HepG2 (cell line): Measurements from ENCODE around the gene RPL41. TPM values are rescaled to one million over a fixed set of nuclear protein-coding genes. Genes with fewer than 3 reads are reported as not detected.

Source experiments
- AGO2 ChIP-seq: fragments of 200-400 bp; formaldehyde crosslinking; optimal IDR thresholded peaks from 2 replicates; pipeline ENCODE3; 2017; ENCODE audit warnings: mild to moderate bottlenecking, low read depth, low read length, moderate library complexity
- ELF1 ChIP-seq: sonication (generic); formaldehyde crosslinking; IDR thresholded peaks from 2 replicates; pipeline ENCODE4 v1.4.0; 2020; ENCODE audit warnings: missing genetic modification reagents
- KDM5B ChIP-seq: sonication (generic); formaldehyde crosslinking; IDR thresholded peaks from 2 replicates; pipeline ENCODE4 v1.4.0; 2020; ENCODE audit warnings: missing genetic modification reagents, mild to moderate bottlenecking, borderline replicate concordance
- NCOA2 ChIP-seq: sonication (generic); formaldehyde crosslinking; IDR thresholded peaks from 2 replicates; pipeline ENCODE4 v1.8.0; 2022; ENCODE audit warnings: inconsistent platforms
- NFE2L1 ChIP-seq: sonication (generic); formaldehyde crosslinking; IDR thresholded peaks from 2 replicates; pipeline ENCODE4 v1.4.0; 2020; ENCODE audit warnings: missing genetic modification reagents, mild to moderate bottlenecking, borderline replicate concordance
- NR2F2 ChIP-seq: IDR thresholded peaks from 2 replicates; pipeline ENCODE4 v1.6.1; 2012; ENCODE audit warnings: low read depth, inconsistent platforms, borderline replicate concordance
- PHF20 ChIP-seq: sonication (generic); formaldehyde crosslinking; IDR thresholded peaks from 2 replicates; pipeline ENCODE4 v1.5.0; 2020; ENCODE audit warnings: mild to moderate bottlenecking, missing genetic modification reagents
- RFXAP ChIP-seq: sonication (generic); formaldehyde crosslinking; IDR thresholded peaks from 2 replicates; pipeline ENCODE4 v1.4.0; 2020; ENCODE audit warnings: missing genetic modification reagents, borderline replicate concordance
- SETDB1 ChIP-seq: sonication (generic); formaldehyde crosslinking; IDR thresholded peaks from 2 replicates; pipeline ENCODE4 v1.5.1; 2020; ENCODE audit warnings: missing genetic modification reagents, mild to moderate bottlenecking, borderline replicate concordance
- SIX4 ChIP-seq: sonication (generic); formaldehyde crosslinking; IDR thresholded peaks from 2 replicates; pipeline ENCODE4 v1.4.0; 2020; ENCODE audit warnings: missing genetic modification reagents
- THAP7 ChIP-seq: sonication (generic); formaldehyde crosslinking; IDR thresholded peaks from 2 replicates; pipeline ENCODE4 v1.8.1; 2023; ENCODE audit warnings: mild to moderate bottlenecking, missing genetic modification reagents
- TRIM24 ChIP-seq: sonication (generic); formaldehyde crosslinking; IDR thresholded peaks from 2 replicates; pipeline ENCODE4 v1.8.0; 2022; ENCODE audit warnings: mild to moderate bottlenecking, missing genetic modification reagents
- XRCC5 ChIP-seq: fragments of 200-400 bp; formaldehyde crosslinking; optimal IDR thresholded peaks from 2 replicates; pipeline ENCODE3; 2017; ENCODE audit warnings: mild to moderate bottlenecking, low read length
- ZMAT5 ChIP-seq: sonication (generic); formaldehyde crosslinking; IDR thresholded peaks from 2 replicates; pipeline ENCODE4 v1.5.0; 2020; ENCODE audit warnings: mild to moderate bottlenecking, low read depth, missing genetic modification reagents, borderline replicate concordance
- ZNF318 ChIP-seq: sonication (generic); formaldehyde crosslinking; IDR thresholded peaks from 2 replicates; pipeline ENCODE4 v1.4.0; 2020; ENCODE audit warnings: mild to moderate bottlenecking, missing genetic modification reagents
- ZNF567 ChIP-seq: sonication (generic); formaldehyde crosslinking; IDR thresholded peaks from 2 replicates; pipeline ENCODE4 v1.8.1; 2023; ENCODE audit warnings: mild to moderate bottlenecking, missing genetic modification reagents, borderline replicate concordance
- ZSCAN29 ChIP-seq: sonication (generic); formaldehyde crosslinking; conservative IDR thresholded peaks from 2 replicates; pipeline ENCODE4 v1.4.0; 2020; ENCODE audit warnings: mild to moderate bottlenecking, missing genetic modification reagents
- polyA plus RNA-seq, 8 experiments: library from polyadenylated mRNA; depleted of rRNA in 3 of 8; stranded (reverse) in 7 of 8; unstranded in 1 of 8; fragments of >200 nt; fragmentation: Illumina TruSeq in 4 of 8; extraction: Trizol in 4 of 8; gene quantifications; 2 replicates each; pipeline versions ENCODE4 v1.2.1 to v1.2.3, GENCODE V29; 2011 to 2016; ENCODE audit warnings: low read depth in 4 of 8, missing spikeins in 1 of 8, mixed read lengths in 1 of 8; ENCODE audit not compliant: insufficient read depth in 1 of 8
- total RNA-seq, 5 experiments: library from RNA; depleted of rRNA; stranded (reverse); fragments of >200 nt; fragmentation: Illumina TruSeq; extraction: Trizol; gene quantifications; 2 replicates each; pipeline ENCODE4 v1.2.3, GENCODE V29; 2016; ENCODE audit warnings: low read depth in 1 of 5

The RPL41 gene
- total and polyA plus RNA-seq, 2 of the 13 experiments (the other 11 are each of a cell fraction or from before 2014, with no cell fraction given), result 4,012 to 7,670 TPM

- TF ChIP-seq THAP7 (CRISPR knock-in tag) (no peak; the same call in 1 of the 2 replicates), SIX4 (CRISPR knock-in tag) (peak; percentile 32; the same call in 1 of the 2 replicates), ZNF567 (CRISPR knock-in tag) (peak; percentile 29; the same call in 1 of the 2 replicates), RFXAP (CRISPR knock-in tag) (peak; percentile 75; the same call in 1 of the 2 replicates), NFE2L1 (no peak), TRIM24 (CRISPR knock-in tag) (no peak), NCOA2 (peak; percentile 51; the same call in 1 of the 2 replicates), ZSCAN29 (peak; percentile 94), SETDB1 (CRISPR knock-in tag) (no peak), NR2F2 (no peak), AGO2 (peak; percentile 100), ZMAT5 (peak; percentile 72; the same call in 1 of the 2 replicates), PHF20 (CRISPR knock-in tag) (peak; percentile 75), ELF1 (CRISPR knock-in tag) (peak; percentile 90), ZNF318 (CRISPR knock-in tag) (no peak), XRCC5 (no peak), KDM5B (CRISPR knock-in tag) (peak; percentile 86)
These were observed 12.2 kb upstream of the RPL41 start, which contains the start of gene PA2G4 (continued) for GRCh38 chr12:56104109-56104814.
